ENCODE data around the gene OR1L1. TPM values are rescaled to one million over a fixed set of nuclear protein-coding genes. Genes with fewer than 3 reads are reported as not detected.

Gene OR1L1
- total RNA-seq, 1 donor from 2014 or later: not detected

GRCh38 chr9:122657527-122657926, 4.0 kb upstream of the OR1L1 start, which contains the start of gene OR1B1:
TSS of gene OR1B1 (minus strand) at chr9:122657627.
- H3K36me3 Mint-ChIP-seq (ENCODE audit: low read depth): no peaks in the 10 kb centered on the region
- H3K27ac Mint-ChIP-seq (ENCODE audit: unreplicated experiment): no peak within 1 kb of the TSS
- no peak for TF ChIP-seq CTCF (IDR thresholded peaks at IDR 0.05)
- peaks cover 20% of the 10 kb centered on the region for H3K27me3 Mint-ChIP-seq (ENCODE audit: low read depth)
- DNase-seq (ENCODE audit: low spot score): no peak
- H3K4me1 Mint-ChIP-seq (ENCODE audit: low read depth): no peaks in the 10 kb centered on the region
- no peak within 1 kb of the TSS for H3K4me3 Mint-ChIP-seq (ENCODE audit: unreplicated experiment)
- no peaks in the 10 kb centered on the region for H3K9me3 Mint-ChIP-seq (ENCODE audit: low read depth)

- no peaks in the 10 kb centered on the region for H3K36me3 Mint-ChIP-seq (ENCODE audit: low read depth)
- no peak for DNase-seq (ENCODE audit: low spot score)
- H3K9me3 Mint-ChIP-seq (ENCODE audit: low read depth): peaks cover 6% of the 10 kb centered on the region
- TF ChIP-seq CTCF (IDR thresholded peaks at IDR 0.05): no peak
- H3K4me1 Mint-ChIP-seq (ENCODE audit: low read depth): no peaks in the 10 kb centered on the region
- H3K4me3 Mint-ChIP-seq (ENCODE audit: unreplicated experiment): no peak overlapping the region
- H3K27ac Mint-ChIP-seq (ENCODE audit: unreplicated experiment): no peak overlapping the region
- H3K27me3 Mint-ChIP-seq (ENCODE audit: low read depth): peaks cover 23% of the 10 kb centered on the region
These were observed 11.0 kb downstream of the OR1L1 start for GRCh38 chr9:122672481-122672880.

GRCh38 chr9:122684851-122685250, 23.3 kb downstream of the OR1L1 start:
- no peak for DNase-seq (ENCODE audit: low spot score)
- Mint-ChIP-seq H3K4me1 (ENCODE audit: low read depth) (no peaks in the 10 kb centered on the region), H3K27me3 (ENCODE audit: low read depth) (peaks cover 2% of the 10 kb centered on the region), H3K27ac (ENCODE audit: unreplicated experiment) (no peak overlapping the region), H3K9me3 (ENCODE audit: low read depth) (peaks cover 13% of the 10 kb centered on the region), H3K36me3 (ENCODE audit: low read depth) (no peaks in the 10 kb centered on the region), H3K4me3 (ENCODE audit: unreplicated experiment) (no peak overlapping the region)
- TF ChIP-seq CTCF (IDR thresholded peaks at IDR 0.05): no peak

GRCh38 chr9:122695696-122696095, 34.2 kb downstream of the OR1L1 start:
- no peak for TF ChIP-seq CTCF (IDR thresholded peaks at IDR 0.05)
- H3K27ac Mint-ChIP-seq (ENCODE audit: unreplicated experiment): no peak overlapping the region
- no peaks in the 10 kb centered on the region for H3K4me1 Mint-ChIP-seq (ENCODE audit: low read depth)
- H3K9me3 Mint-ChIP-seq (ENCODE audit: low read depth): peaks cover 21% of the 10 kb centered on the region
- no peak overlapping the region for H3K4me3 Mint-ChIP-seq (ENCODE audit: unreplicated experiment)
- DNase-seq (ENCODE audit: low spot score): no peak
- H3K36me3 Mint-ChIP-seq (ENCODE audit: low read depth): no peaks in the 10 kb centered on the region
- H3K27me3 Mint-ChIP-seq (ENCODE audit: low read depth): peaks cover 7% of the 10 kb centered on the region

Other genes with a start within 250 kb of the OR1L1 start
- gene OR1J1, start 183.8 kb upstream of the OR1L1 start, total RNA-seq: not detected in 3 replicates
- not detected in 3 replicates for gene OR1J2, start 150.9 kb upstream of the OR1L1 start, total RNA-seq
- gene OR1J4, start 142.6 kb upstream of the OR1L1 start, total RNA-seq: not detected in 3 replicates
- gene OR1N1, start 134.4 kb upstream of the OR1L1 start, total RNA-seq: not detected in 3 replicates
- gene OR1N2, start 108.6 kb upstream of the OR1L1 start, total RNA-seq: not detected in 3 replicates
- not detected in 3 replicates for gene OR1L8, start 78.3 kb upstream of the OR1L1 start, total RNA-seq
- gene OR1Q1, start 47.0 kb upstream of the OR1L1 start, total RNA-seq: not detected in 3 replicates
- not detected in 3 replicates for gene OR1B1, start 4.1 kb upstream of the OR1L1 start, total RNA-seq
- gene OR1L3, start 13.4 kb downstream of the OR1L1 start, total RNA-seq: not detected in 3 replicates
- gene OR1L4, start 62.3 kb downstream of the OR1L1 start, total RNA-seq: not detected in 3 replicates
- not detected in 3 replicates for gene OR1L6, start 80.6 kb downstream of the OR1L1 start, total RNA-seq
- gene OR5C1, start 127.2 kb downstream of the OR1L1 start, total RNA-seq: not detected in 3 replicates
- gene OR1K1, start 138.4 kb downstream of the OR1L1 start, total RNA-seq: not detected in 3 replicates
- gene PDCL, start 166.9 kb downstream of the OR1L1 start, total RNA-seq: 24.9 to 28.0 TPM (median 26.4 TPM) in 3 replicates
- gene RC3H2, start 243.6 kb downstream of the OR1L1 start, total RNA-seq: 74.4 to 87.2 TPM (median 74.6 TPM) in 3 replicates

Data from chondrocyte (in vitro differentiated cells).